HepG2 (cell line): Measurements from ENCODE around the gene SULT6B1. TPM values are rescaled to one million over a fixed set of nuclear protein-coding genes. Genes with fewer than 3 reads are reported as not detected.
A peak's percentile ranks its signal among the peaks of the same experiment; 100 is the strongest.

Source experiments
- BORCS8-MEF2B ChIP-seq: sonication (generic); formaldehyde crosslinking; IDR thresholded peaks from 2 replicates; pipeline ENCODE4 v1.8.0; 2022; ENCODE audit warnings: mild to moderate bottlenecking, missing genetic modification reagents
- FOSL1 ChIP-seq: sonication (generic); formaldehyde crosslinking; IDR thresholded peaks from 2 replicates; pipeline ENCODE4 v1.9.0; 2021; ENCODE audit warnings: missing genetic modification reagents, borderline replicate concordance
- HNRNPL ChIP-seq: fragments of 200-400 bp; formaldehyde crosslinking; IDR thresholded peaks from 2 replicates; pipeline ENCODE4 v1.6.1; 2017; ENCODE audit warnings: mild to moderate bottlenecking, low read depth, low read length
- ISX ChIP-seq: sonication (generic); formaldehyde crosslinking; conservative IDR thresholded peaks from 2 replicates; pipeline ENCODE4 v1.5.0; 2020; ENCODE audit warnings: missing genetic modification reagents
- JUN ChIP-seq: sonication (generic); formaldehyde crosslinking; IDR thresholded peaks from 2 replicates; pipeline ENCODE4 v1.4.0; 2020; ENCODE audit warnings: mild to moderate bottlenecking, missing genetic modification reagents
- MAFK ChIP-seq, 2 experiments: IDR thresholded peaks in 1 of 2; conservative IDR thresholded peaks in 1 of 2; 2 replicates each; pipeline ENCODE4 v1.6.1; 2011; ENCODE audit warnings: improper control_type of control experiment in 2 of 2, low read length in 2 of 2
- TBX2 ChIP-seq: sonication (generic); formaldehyde crosslinking; IDR thresholded peaks from 2 replicates; pipeline ENCODE4 v1.5.0; 2020; ENCODE audit warnings: missing genetic modification reagents, mild to moderate bottlenecking, borderline replicate concordance
- ZFP90 ChIP-seq: sonication (generic); formaldehyde crosslinking; IDR thresholded peaks from 2 replicates; pipeline ENCODE4 v1.8.0; 2022; ENCODE audit warnings: missing genetic modification reagents, mild to moderate bottlenecking, inconsistent platforms, borderline replicate concordance
- ZNF136 ChIP-seq: sonication (generic); formaldehyde crosslinking; IDR thresholded peaks from 2 replicates; pipeline ENCODE4 v1.8.1; 2022; ENCODE audit warnings: low read depth, mild to moderate bottlenecking, moderate library complexity, missing genetic modification reagents
- ZNF556 ChIP-seq: sonication (generic); formaldehyde crosslinking; IDR thresholded peaks from 2 replicates; pipeline ENCODE4 v1.4.0; 2020; ENCODE audit warnings: mild to moderate bottlenecking, missing genetic modification reagents, borderline replicate concordance
- ZNF589 ChIP-seq: sonication (generic); formaldehyde crosslinking; conservative IDR thresholded peaks from 2 replicates; pipeline ENCODE4 v1.8.0; 2022; ENCODE audit warnings: mild to moderate bottlenecking, moderate library complexity, missing genetic modification reagents
- ZNF709 ChIP-seq: sonication (generic); formaldehyde crosslinking; IDR thresholded peaks from 2 replicates; pipeline ENCODE4 v1.5.0; 2020; ENCODE audit warnings: mild to moderate bottlenecking, missing genetic modification reagents
- polyA plus RNA-seq, 8 experiments: library from polyadenylated mRNA; depleted of rRNA in 3 of 8; stranded (reverse) in 7 of 8; unstranded in 1 of 8; fragments of >200 nt; fragmentation: Illumina TruSeq in 4 of 8; extraction: Trizol in 4 of 8; gene quantifications; 2 replicates each; pipeline versions ENCODE4 v1.2.1 to v1.2.3, GENCODE V29; 2011 to 2016; ENCODE audit warnings: low read depth in 4 of 8, missing spikeins in 1 of 8, mixed read lengths in 1 of 8; ENCODE audit not compliant: insufficient read depth in 1 of 8
- total RNA-seq, 5 experiments: library from RNA; depleted of rRNA; stranded (reverse); fragments of >200 nt; fragmentation: Illumina TruSeq; extraction: Trizol; gene quantifications; 2 replicates each; pipeline ENCODE4 v1.2.3, GENCODE V29; 2016; ENCODE audit warnings: low read depth in 1 of 5
- TF ChIP-seq, protein P1 (sequence below): sonication (generic); formaldehyde crosslinking; IDR thresholded peaks from 2 replicates; pipeline ENCODE4 v1.5.0; 2020; ENCODE audit warnings: mild to moderate bottlenecking, missing genetic modification reagents
- TF ChIP-seq, protein P2 (sequence below): sonication (generic); formaldehyde crosslinking; IDR thresholded peaks from 2 replicates; pipeline ENCODE4 v1.9.0; 2021; ENCODE audit warnings: mild to moderate bottlenecking, missing genetic modification reagents
- TF ChIP-seq, protein P3 (sequence below): sonication (generic); formaldehyde crosslinking; IDR thresholded peaks from 2 replicates; pipeline ENCODE4 v1.8.1; 2023; ENCODE audit warnings: mild to moderate bottlenecking, inconsistent platforms, moderate library complexity, missing genetic modification reagents, borderline replicate concordance
- TF ChIP-seq, protein P4 (sequence below): sonication (generic); formaldehyde crosslinking; IDR thresholded peaks from 2 replicates; pipeline ENCODE4 v1.4.0; 2020; ENCODE audit warnings: mild to moderate bottlenecking, missing genetic modification reagents

SULT6B1 gene
- total and polyA plus RNA-seq, 2 of the 13 experiments (the other 11 are each of a cell fraction or from before 2014, with no cell fraction given): not detected

DNA sequence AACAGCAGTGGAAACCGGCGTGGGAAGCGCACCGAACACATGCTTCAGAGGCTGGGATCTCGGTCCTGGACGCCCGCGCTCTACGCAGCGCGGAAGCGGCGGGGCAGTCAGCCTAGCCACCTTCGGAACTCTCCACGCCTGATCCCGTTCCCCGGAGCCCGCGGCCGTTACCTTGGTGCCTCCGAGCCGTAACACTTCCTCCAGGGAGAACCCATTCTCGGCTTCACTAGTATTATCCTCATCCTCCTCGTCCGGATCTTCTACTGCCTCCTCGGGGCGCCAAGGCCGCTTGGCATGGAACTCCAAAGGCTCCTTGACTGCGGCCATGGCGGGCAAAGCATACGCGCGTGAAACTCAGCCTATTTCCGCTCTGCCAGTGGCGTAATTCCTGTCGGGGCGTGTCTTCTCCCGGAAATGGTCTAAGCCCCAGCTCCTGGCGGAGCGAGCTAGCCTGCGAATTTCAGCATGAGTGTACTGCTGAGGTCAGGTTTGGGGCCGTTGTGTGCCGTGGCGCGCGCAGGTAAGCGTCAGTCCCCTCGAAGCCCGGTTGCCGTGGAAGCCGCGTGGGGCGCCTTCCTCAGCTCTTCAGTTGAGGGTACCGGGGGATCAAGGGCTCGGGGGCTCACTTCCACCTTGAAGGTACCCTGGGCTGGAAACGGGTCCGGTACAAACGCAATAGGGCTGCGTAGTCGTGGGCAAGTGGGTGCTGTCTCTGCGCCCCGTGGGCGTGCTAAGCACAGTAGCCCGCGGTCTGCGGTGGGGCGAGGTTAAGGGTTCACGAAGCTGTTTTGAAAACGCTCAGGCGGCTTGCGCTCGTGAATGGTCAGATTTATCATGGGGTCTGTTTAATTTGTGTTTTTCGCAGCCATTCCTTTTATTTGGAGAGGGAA lies 43.0 kb upstream of the SULT6B1 start, which contains the start of the genes CEBPZ and NDUFAF7 (continued):
- TF ChIP-seq ZFP90 (CRISPR knock-in tag) (peak; percentile 82; the same call in 1 of the 2 replicates), JUN (CRISPR knock-in tag) (0 out of 2 replicates have a peak, but pooled peaks have one; percentile 60), HNRNPL (peak; percentile 81), TBX2 (peak; percentile 71), MAFK (conservative IDR thresholded peaks at IDR 0.05 in 1 of 2, IDR thresholded peaks at IDR 0.05 in 1 of 2; ENCODE audit: low read length in 2 of 2) (peak in 1 of 2 experiments; percentile 16; a peak in 1 of 4 replicates), ZNF709 (CRISPR knock-in tag) (peak; percentile 93), ZNF556 (CRISPR knock-in tag) (peak; percentile 80; the same call in 1 of the 2 replicates), ZNF589 (0 out of 2 replicates have a peak, but pooled peaks have one; percentile 54), FOSL1 (no peak), ZNF136 (peak; percentile 82), ISX (0 out of 2 replicates have a peak, but pooled peaks have one; percentile 62), BORCS8-MEF2B (peak; percentile 97)
- TF ChIP-seq, protein P1, sequence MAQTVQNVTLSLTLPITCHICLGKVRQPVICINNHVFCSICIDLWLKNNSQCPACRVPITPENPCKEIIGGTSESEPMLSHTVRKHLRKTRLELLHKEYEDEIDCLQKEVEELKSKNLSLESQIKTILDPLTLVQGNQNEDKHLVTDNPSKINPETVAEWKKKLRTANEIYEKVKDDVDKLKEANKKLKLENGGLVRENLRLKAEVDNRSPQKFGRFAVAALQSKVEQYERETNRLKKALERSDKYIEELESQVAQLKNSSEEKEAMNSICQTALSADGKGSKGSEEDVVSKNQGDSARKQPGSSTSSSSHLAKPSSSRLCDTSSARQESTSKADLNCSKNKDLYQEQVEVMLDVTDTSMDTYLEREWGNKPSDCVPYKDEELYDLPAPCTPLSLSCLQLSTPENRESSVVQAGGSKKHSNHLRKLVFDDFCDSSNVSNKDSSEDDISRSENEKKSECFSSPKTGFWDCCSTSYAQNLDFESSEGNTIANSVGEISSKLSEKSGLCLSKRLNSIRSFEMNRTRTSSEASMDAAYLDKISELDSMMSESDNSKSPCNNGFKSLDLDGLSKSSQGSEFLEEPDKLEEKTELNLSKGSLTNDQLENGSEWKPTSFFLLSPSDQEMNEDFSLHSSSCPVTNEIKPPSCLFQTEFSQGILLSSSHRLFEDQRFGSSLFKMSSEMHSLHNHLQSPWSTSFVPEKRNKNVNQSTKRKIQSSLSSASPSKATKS (CRISPR knock-in tag): 0 out of 2 replicates have a peak, but pooled peaks have one; percentile 69
- TF ChIP-seq, protein P2, sequence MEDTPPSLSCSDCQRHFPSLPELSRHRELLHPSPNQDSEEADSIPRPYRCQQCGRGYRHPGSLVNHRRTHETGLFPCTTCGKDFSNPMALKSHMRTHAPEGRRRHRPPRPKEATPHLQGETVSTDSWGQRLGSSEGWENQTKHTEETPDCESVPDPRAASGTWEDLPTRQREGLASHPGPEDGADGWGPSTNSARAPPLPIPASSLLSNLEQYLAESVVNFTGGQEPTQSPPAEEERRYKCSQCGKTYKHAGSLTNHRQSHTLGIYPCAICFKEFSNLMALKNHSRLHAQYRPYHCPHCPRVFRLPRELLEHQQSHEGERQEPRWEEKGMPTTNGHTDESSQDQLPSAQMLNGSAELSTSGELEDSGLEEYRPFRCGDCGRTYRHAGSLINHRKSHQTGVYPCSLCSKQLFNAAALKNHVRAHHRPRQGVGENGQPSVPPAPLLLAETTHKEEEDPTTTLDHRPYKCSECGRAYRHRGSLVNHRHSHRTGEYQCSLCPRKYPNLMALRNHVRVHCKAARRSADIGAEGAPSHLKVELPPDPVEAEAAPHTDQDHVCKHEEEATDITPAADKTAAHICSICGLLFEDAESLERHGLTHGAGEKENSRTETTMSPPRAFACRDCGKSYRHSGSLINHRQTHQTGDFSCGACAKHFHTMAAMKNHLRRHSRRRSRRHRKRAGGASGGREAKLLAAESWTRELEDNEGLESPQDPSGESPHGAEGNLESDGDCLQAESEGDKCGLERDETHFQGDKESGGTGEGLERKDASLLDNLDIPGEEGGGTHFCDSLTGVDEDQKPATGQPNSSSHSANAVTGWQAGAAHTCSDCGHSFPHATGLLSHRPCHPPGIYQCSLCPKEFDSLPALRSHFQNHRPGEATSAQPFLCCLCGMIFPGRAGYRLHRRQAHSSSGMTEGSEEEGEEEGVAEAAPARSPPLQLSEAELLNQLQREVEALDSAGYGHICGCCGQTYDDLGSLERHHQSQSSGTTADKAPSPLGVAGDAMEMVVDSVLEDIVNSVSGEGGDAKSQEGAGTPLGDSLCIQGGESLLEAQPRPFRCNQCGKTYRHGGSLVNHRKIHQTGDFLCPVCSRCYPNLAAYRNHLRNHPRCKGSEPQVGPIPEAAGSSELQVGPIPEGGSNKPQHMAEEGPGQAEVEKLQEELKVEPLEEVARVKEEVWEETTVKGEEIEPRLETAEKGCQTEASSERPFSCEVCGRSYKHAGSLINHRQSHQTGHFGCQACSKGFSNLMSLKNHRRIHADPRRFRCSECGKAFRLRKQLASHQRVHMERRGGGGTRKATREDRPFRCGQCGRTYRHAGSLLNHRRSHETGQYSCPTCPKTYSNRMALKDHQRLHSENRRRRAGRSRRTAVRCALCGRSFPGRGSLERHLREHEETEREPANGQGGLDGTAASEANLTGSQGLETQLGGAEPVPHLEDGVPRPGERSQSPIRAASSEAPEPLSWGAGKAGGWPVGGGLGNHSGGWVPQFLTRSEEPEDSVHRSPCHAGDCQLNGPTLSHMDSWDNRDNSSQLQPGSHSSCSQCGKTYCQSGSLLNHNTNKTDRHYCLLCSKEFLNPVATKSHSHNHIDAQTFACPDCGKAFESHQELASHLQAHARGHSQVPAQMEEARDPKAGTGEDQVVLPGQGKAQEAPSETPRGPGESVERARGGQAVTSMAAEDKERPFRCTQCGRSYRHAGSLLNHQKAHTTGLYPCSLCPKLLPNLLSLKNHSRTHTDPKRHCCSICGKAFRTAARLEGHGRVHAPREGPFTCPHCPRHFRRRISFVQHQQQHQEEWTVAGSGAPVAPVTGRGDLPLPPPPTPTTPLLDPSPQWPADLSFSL (CRISPR knock-in tag): peak; percentile 51
- TF ChIP-seq, protein P3, sequence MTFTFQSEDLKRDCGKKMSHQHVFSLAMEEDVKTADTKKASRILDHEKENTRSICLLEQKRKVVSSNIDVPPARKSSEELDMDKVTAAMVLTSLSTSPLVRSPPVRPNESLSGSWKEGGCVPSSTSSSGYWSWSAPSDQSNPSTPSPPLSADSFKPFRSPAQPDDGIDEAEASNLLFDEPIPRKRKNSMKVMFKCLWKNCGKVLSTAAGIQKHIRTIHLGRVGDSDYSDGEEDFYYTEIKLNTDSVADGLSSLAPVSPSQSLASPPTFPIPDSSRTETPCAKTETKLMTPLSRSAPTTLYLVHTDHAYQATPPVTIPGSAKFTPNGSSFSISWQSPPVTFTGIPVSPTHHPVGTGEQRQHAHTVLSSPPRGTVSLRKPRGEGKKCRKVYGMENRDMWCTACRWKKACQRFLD (CRISPR knock-in tag): peak; percentile 90
- TF ChIP-seq, protein P4, sequence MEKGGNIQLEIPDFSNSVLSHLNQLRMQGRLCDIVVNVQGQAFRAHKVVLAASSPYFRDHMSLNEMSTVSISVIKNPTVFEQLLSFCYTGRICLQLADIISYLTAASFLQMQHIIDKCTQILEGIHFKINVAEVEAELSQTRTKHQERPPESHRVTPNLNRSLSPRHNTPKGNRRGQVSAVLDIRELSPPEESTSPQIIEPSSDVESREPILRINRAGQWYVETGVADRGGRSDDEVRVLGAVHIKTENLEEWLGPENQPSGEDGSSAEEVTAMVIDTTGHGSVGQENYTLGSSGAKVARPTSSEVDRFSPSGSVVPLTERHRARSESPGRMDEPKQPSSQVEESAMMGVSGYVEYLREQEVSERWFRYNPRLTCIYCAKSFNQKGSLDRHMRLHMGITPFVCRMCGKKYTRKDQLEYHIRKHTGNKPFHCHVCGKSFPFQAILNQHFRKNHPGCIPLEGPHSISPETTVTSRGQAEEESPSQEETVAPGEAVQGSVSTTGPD (CRISPR knock-in tag): peak; percentile 29; the same call in 1 of the 2 replicates
